ENCODE results near the gene KANSL3. TPM values are rescaled to one million over a fixed set of nuclear protein-coding genes. Genes with fewer than 3 reads are reported as not detected.
"Not testable (repeated sequence)": the region's sequence is repeated elsewhere in the genome, so short reads cannot be mapped to it uniquely, and the experiment has no call there.

Gene KANSL3
- total and polyA plus RNA-seq, 2 experiments from 2014 or later: 8.9 to 31.4 TPM

GRCh38 chr2:96555146-96555610, 82.9 kb downstream of the KANSL3 start:
- no peak overlapping the region for H3K27ac Mint-ChIP-seq
- no peaks in the 10 kb centered on the region for H3K79me2 ChIP-seq (replicated peaks; ENCODE audit: insufficient read depth)
- no peak overlapping the region for H3K4me3 ChIP-seq
- H3K27me3 Mint-ChIP-seq (ENCODE audit: insufficient read depth, low read depth, poor library complexity): peaks cover 16% of the 10 kb centered on the region
- H3K4me3 Mint-ChIP-seq: no peak overlapping the region
- no peaks in the 10 kb centered on the region for H3K36me3 Mint-ChIP-seq (ENCODE audit: low read depth)
- no peaks in the 10 kb centered on the region for H3K4me1 ChIP-seq (ENCODE audit: insufficient read depth)
- H4K20me1 ChIP-seq (replicated peaks; ENCODE audit: insufficient read depth): no peaks in the 10 kb centered on the region
- DNase-seq (ENCODE audit: low spot score) (no peak), ATAC-seq (no peak)
- TF ChIP-seq, protein P1, sequence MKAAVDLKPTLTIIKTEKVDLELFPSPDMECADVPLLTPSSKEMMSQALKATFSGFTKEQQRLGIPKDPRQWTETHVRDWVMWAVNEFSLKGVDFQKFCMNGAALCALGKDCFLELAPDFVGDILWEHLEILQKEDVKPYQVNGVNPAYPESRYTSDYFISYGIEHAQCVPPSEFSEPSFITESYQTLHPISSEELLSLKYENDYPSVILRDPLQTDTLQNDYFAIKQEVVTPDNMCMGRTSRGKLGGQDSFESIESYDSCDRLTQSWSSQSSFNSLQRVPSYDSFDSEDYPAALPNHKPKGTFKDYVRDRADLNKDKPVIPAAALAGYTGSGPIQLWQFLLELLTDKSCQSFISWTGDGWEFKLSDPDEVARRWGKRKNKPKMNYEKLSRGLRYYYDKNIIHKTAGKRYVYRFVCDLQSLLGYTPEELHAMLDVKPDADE (IDR thresholded peaks at IDR 0.05): no peak
- TF ChIP-seq STAT1 (IDR thresholded peaks at IDR 0.05; ENCODE audit: unreplicated experiment) (no peak), POLR2AphosphoS5 (IDR thresholded peaks at IDR 0.05; ENCODE audit: low read depth) (no peak), CREB1 (CRISPR knock-in tag; IDR thresholded peaks at IDR 0.05; ENCODE audit: low read depth) (no peak), ZNF331 (CRISPR knock-in tag; IDR thresholded peaks at IDR 0.05; ENCODE audit: low read depth) (no peak), EZH2phosphoT487 (IDR thresholded peaks at IDR 0.05; ENCODE audit: unreplicated experiment) (no peak)
- no peak overlapping the region for H3K4me2 ChIP-seq
- no peaks in the 10 kb centered on the region for H3K9me2 ChIP-seq (ENCODE audit: insufficient read depth)
- H2AFZ ChIP-seq: no peak overlapping the region; the same call in 1 of the 2 replicates
- no peaks in the 10 kb centered on the region for H3K27me3 ChIP-seq (ENCODE audit: insufficient read depth)
- H3K36me3 ChIP-seq (ENCODE audit: insufficient read depth): no peaks in the 10 kb centered on the region
- H3F3A ChIP-seq (replicated peaks; ENCODE audit: low read depth): no peaks in the 10 kb centered on the region
- H3K4me1 Mint-ChIP-seq: peaks cover 14% of the 10 kb centered on the region
- H3K27ac ChIP-seq (ENCODE audit: low read depth): no peak overlapping the region
- peaks cover 3% of the 10 kb centered on the region; the same call in 2 of the 3 replicates for H3K9me3 Mint-ChIP-seq

GRCh38 chr2:96554293-96555145, 83.6 kb downstream of the KANSL3 start:
- H3K4me3 Mint-ChIP-seq: no peak overlapping the region
- Histone ChIP-seq H3K4me2 (peak overlapping the region; percentile 71; the same call in 1 of the 2 replicates), H2AFZ (peak overlapping the region; percentile 97), H3K4me1 (ENCODE audit: insufficient read depth) (no peaks in the 10 kb centered on the region), H3K9me2 (ENCODE audit: insufficient read depth) (no peaks in the 10 kb centered on the region), H3K27ac (ENCODE audit: low read depth) (no peak overlapping the region), H3K79me2 (replicated peaks; ENCODE audit: insufficient read depth) (no peaks in the 10 kb centered on the region), H3K36me3 (ENCODE audit: insufficient read depth) (no peaks in the 10 kb centered on the region), H3K4me3 (peak overlapping the region; percentile 45; the same call in 1 of the 2 replicates), H4K20me1 (replicated peaks; ENCODE audit: insufficient read depth) (no peaks in the 10 kb centered on the region), H3F3A (replicated peaks; ENCODE audit: low read depth) (no peaks in the 10 kb centered on the region), H3K27me3 (ENCODE audit: insufficient read depth) (no peaks in the 10 kb centered on the region)
- DNase-seq (ENCODE audit: low spot score) (peak; percentile 80), ATAC-seq (peak; percentile 66)
- peaks cover 16% of the 10 kb centered on the region for H3K4me1 Mint-ChIP-seq
- H3K27ac Mint-ChIP-seq: no peak overlapping the region
- H3K9me3 Mint-ChIP-seq: peaks cover 3% of the 10 kb centered on the region; the same call in 2 of the 3 replicates
- peaks cover 16% of the 10 kb centered on the region for H3K27me3 Mint-ChIP-seq (ENCODE audit: insufficient read depth, low read depth, poor library complexity)
- TF ChIP-seq CTCF (conservative IDR thresholded peaks at IDR 0.05; ENCODE audit: low read depth in 2 of 2): peak; percentile 88 to 96
- TF ChIP-seq, protein P1 (IDR thresholded peaks at IDR 0.05): no peak
- H3K36me3 Mint-ChIP-seq (ENCODE audit: low read depth): no peaks in the 10 kb centered on the region

DNA sequence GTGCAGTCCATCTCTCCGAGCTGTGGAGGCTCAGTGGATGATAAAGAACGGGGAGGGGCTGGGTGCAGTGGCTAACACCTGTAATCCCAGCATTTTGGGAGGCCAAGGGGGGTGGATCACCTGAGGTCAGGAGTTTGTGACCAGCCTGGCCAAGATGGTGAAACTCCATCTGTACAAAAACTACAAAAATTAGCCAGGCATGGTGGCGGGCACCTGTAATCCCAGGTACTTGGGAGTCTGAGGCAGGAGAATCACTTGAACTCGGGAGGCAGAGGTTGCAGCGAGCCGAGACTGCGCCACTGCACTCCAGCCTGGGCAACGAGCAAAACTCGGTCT, 84.2 kb downstream of the KANSL3 start:
- Histone ChIP-seq H3K4me2 (0 out of 2 replicates have a peak overlapping the region, but pooled peaks have one; percentile 71), H2AFZ (0 out of 2 replicates have a peak overlapping the region, but pooled peaks have one; percentile 32)
- not testable (repeated sequence) for H3K9me2 ChIP-seq (ENCODE audit: insufficient read depth); H3K79me2 ChIP-seq (replicated peaks; ENCODE audit: insufficient read depth); H3F3A ChIP-seq (replicated peaks; ENCODE audit: low read depth); H3K9me3 Mint-ChIP-seq; H3K4me1 ChIP-seq (ENCODE audit: insufficient read depth); H3K36me3 Mint-ChIP-seq (ENCODE audit: low read depth); ATAC-seq; H3K27me3 ChIP-seq (ENCODE audit: insufficient read depth); H4K20me1 ChIP-seq (replicated peaks; ENCODE audit: insufficient read depth); H3K27ac ChIP-seq (ENCODE audit: low read depth); H3K4me3 ChIP-seq; H3K27ac Mint-ChIP-seq; DNase-seq (ENCODE audit: low spot score); H3K4me3 Mint-ChIP-seq; H3K36me3 ChIP-seq (ENCODE audit: insufficient read depth)
- peaks cover 16% of the 10 kb centered on the region for H3K27me3 Mint-ChIP-seq (ENCODE audit: insufficient read depth, low read depth, poor library complexity)
- H3K4me1 Mint-ChIP-seq: peaks cover 16% of the 10 kb centered on the region
